ENCODE measurements around the gene ZNF654. TPM values are rescaled to one million over a fixed set of nuclear protein-coding genes. Genes with fewer than 3 reads are reported as not detected.

The ZNF654 gene
- polyA plus RNA-seq, 10 donors = 8.1 to 14.9 (median 11.8) TPM

Other genes with a start within 250 kb of the ZNF654 start
- gene CGGBP1, start 250 bp upstream of the ZNF654 start, polyA plus RNA-seq (ENCODE audit: insufficient read length in 10 of 10) = 10 to 100 TPM; 68.6 to 91.5 (median 78.9) TPM
- gene C3orf38, start 90.7 kb downstream of the ZNF654 start, polyA plus RNA-seq (ENCODE audit: insufficient read length in 10 of 10) = 10 to 100 TPM; 16.1 to 20.4 (median 19.0) TPM

All from muscle of back (tissue), 10 donors.